HEK293T (cell line): ENCODE data around the gene ATG16L1.

Experiments used
- ARNT ChIP-seq: fragments of 450-650 bp; IDR thresholded peaks from 2 replicates; pipeline ENCODE4 v1.6.1; 2017; ENCODE audit warnings: mild to moderate bottlenecking
- BHLHE40 ChIP-seq: fragments of 450-650 bp; IDR thresholded peaks from 2 replicates; pipeline ENCODE4 v1.6.1; 2016; ENCODE audit warnings: mild to moderate bottlenecking, moderate library complexity, borderline replicate concordance
- ELF4 ChIP-seq: fragments of 450-650 bp; IDR thresholded peaks from 2 replicates; pipeline ENCODE4 v1.6.1; 2017; ENCODE audit warnings: antibody characterized with exemption
- FOXA1 ChIP-seq: fragments of 450-650 bp; IDR thresholded peaks from 2 replicates; pipeline ENCODE4 v1.6.1; 2016; ENCODE audit warnings: mild to moderate bottlenecking
- FOXK2 ChIP-seq: fragments of 450-650 bp; IDR thresholded peaks from 2 replicates; pipeline ENCODE4 v1.6.1; 2016; ENCODE audit warnings: mild to moderate bottlenecking
- FOXM1 ChIP-seq: fragments of 450-650 bp; IDR thresholded peaks from 2 replicates; pipeline ENCODE4 v1.6.1; 2017; ENCODE audit warnings: mild to moderate bottlenecking, borderline replicate concordance
- HDGF ChIP-seq: fragments of 450-650 bp; IDR thresholded peaks from 2 replicates; pipeline ENCODE4 v1.6.1; 2017; ENCODE audit warnings: antibody characterized with exemption, borderline replicate concordance
- L3MBTL2 ChIP-seq: fragments of 450-650 bp; conservative IDR thresholded peaks from 2 replicates; pipeline ENCODE4 v1.6.1; 2016; ENCODE audit warnings: mild to moderate bottlenecking
- LEF1 ChIP-seq: fragments of 450-650 bp; IDR thresholded peaks from 2 replicates; pipeline ENCODE4 v1.6.1; 2017; ENCODE audit warnings: mild to moderate bottlenecking, borderline replicate concordance
- NFRKB ChIP-seq: fragments of 450-650 bp; IDR thresholded peaks from 2 replicates; pipeline ENCODE4 v1.6.1; 2016; ENCODE audit warnings: mild to moderate bottlenecking, moderate library complexity
- SP1 ChIP-seq: fragments of 450-650 bp; IDR thresholded peaks from 2 replicates; pipeline ENCODE4 v1.6.1; 2017
- SUZ12 ChIP-seq: fragments of 450-650 bp; IDR thresholded peaks from 2 replicates; pipeline ENCODE4 v1.6.1; 2016; ENCODE audit warnings: mild to moderate bottlenecking
- TARDBP ChIP-seq: fragments of 450-650 bp; IDR thresholded peaks from 2 replicates; pipeline ENCODE4 v1.6.1; 2016
- TF ChIP-seq, protein P1 (sequence below): fragments of 450-650 bp; IDR thresholded peaks from 2 replicates; pipeline ENCODE4 v1.6.1; 2016

DNA sequence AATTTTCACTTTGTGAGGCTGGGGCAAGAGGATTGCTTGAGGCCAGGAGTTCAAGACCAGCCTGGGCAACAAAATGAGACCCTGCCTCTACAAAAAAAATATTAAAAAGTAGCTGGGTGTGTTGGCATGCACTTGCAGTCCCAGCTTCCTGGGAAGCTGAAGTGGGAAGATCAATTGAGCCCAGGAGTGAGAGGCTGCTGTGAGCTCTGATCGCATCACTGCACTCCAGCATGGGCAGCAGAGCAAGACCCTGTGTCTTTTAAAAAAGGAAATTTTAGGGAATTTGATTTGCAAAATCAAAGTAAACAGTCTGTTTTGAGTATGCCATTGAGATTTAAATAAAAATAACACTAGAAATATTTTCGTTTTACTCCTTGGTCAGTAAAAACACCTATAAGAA, 27.4 kb downstream of the ATG16L1 start:
- TF ChIP-seq TARDBP: no peak
- TF ChIP-seq HDGF: no peak
- TF ChIP-seq SP1: no peak
- no peak for TF ChIP-seq SUZ12
- TF ChIP-seq FOXA1: no peak
- TF ChIP-seq, protein P1, sequence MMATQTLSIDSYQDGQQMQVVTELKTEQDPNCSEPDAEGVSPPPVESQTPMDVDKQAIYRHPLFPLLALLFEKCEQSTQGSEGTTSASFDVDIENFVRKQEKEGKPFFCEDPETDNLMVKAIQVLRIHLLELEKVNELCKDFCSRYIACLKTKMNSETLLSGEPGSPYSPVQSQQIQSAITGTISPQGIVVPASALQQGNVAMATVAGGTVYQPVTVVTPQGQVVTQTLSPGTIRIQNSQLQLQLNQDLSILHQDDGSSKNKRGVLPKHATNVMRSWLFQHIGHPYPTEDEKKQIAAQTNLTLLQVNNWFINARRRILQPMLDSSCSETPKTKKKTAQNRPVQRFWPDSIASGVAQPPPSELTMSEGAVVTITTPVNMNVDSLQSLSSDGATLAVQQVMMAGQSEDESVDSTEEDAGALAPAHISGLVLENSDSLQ: no peak
- TF ChIP-seq ARNT: no peak
- TF ChIP-seq FOXM1: no peak
- TF ChIP-seq L3MBTL2: no peak
- TF ChIP-seq BHLHE40: no peak
- TF ChIP-seq ELF4: no peak
- TF ChIP-seq FOXK2: no peak
- no peak for TF ChIP-seq LEF1
- TF ChIP-seq NFRKB: no peak
